ENCODE results near the gene ZNF354C. TPM values are rescaled to one million over a fixed set of nuclear protein-coding genes. Genes with fewer than 3 reads are reported as not detected.

Gene ZNF354C
- total and polyA plus RNA-seq, 2 of the 4 experiments (the other 2 are of a cell fraction) = 1.9 to 5.6 TPM

- no peak overlapping the region for H3K27ac ChIP-seq (ENCODE audit: insufficient read depth, low read length)
- no peaks in the 10 kb centered on the region for H4K20me1 ChIP-seq (ENCODE audit: insufficient read depth, low read length)
- H3K4me2 ChIP-seq (ENCODE audit: low read depth, low read length) = no peak overlapping the region
- H2BK15ac ChIP-seq (ENCODE audit: low read depth, low read length) = no peak overlapping the region
- H3K4me1 ChIP-seq (ENCODE audit: control insufficient read depth, insufficient read depth, low read length) = no peaks in the 10 kb centered on the region
- 94% methylated on average over 22 of the region's 43 CpGs; no CpG with 5 or more reads in 1 of the 2 experiments for WGBS, 2 experiments (ENCODE audit: extremely low coverage in 2 of 2, insufficient read length in 1 of 2)
- in situ Hi-C loops (cut with MboI; ENCODE audit: low sequenced_read_pairs) (no loop called here), dilution Hi-C loops (cut with HindIII; ENCODE audit: low sequenced_read_pairs, unreplicated experiment) (no loop called here), intact Hi-C loops (cut with micrococcal nuclease) (no loop called here)
- H4K91ac ChIP-seq (ENCODE audit: insufficient read depth, low read depth, low read length) = no peak overlapping the region
- no peak overlapping the region for H3K18ac ChIP-seq (ENCODE audit: low read depth, low read length)
- TF ChIP-seq MAFK (IDR thresholded peaks at IDR 0.05; ENCODE audit: low read depth, low read length) (no peak), FOS (IDR thresholded peaks at IDR 0.05; ENCODE audit: low read depth, low read length) (no peak), RCOR1 (IDR thresholded peaks at IDR 0.05; ENCODE audit: insufficient replicate concordance, low read length) (no peak), ELK1 (IDR thresholded peaks at IDR 0.05; ENCODE audit: borderline replicate concordance, low read depth, low read length) (no peak), SMC3 (IDR thresholded peaks at IDR 0.05; ENCODE audit: low read depth, low read length) (no peak), CTCF (conservative IDR thresholded peaks at IDR 0.05; ENCODE audit: low read depth, low read length) (no peak)
- H3K4ac ChIP-seq (ENCODE audit: low read depth, low read length) = no peak overlapping the region
- H3K9me1 ChIP-seq (ENCODE audit: insufficient read depth, low read length) = no peaks in the 10 kb centered on the region
- H4K8ac ChIP-seq (ENCODE audit: low read depth in 2 of 2, low read length in 2 of 2) = no peak overlapping the region
- no peak overlapping the region for H2BK20ac ChIP-seq (ENCODE audit: low read depth, low read length)
- no peak overlapping the region for H3K9ac ChIP-seq (ENCODE audit: low read depth, low read length)
- H3K56ac ChIP-seq (ENCODE audit: extremely low read depth, insufficient read depth, low read length) = no peak overlapping the region
- H2AK9ac ChIP-seq (replicated peaks; ENCODE audit: low read depth, low read length, poor library complexity) = no peak overlapping the region
- H3K79me1 ChIP-seq (ENCODE audit: low read depth in 1 of 2, low read length in 2 of 2) = no peaks in the 10 kb centered on the region
- H2BK5ac ChIP-seq (ENCODE audit: low read depth, low read length, poor library complexity, severe bottlenecking) = no peak overlapping the region
- no peak overlapping the region for H3K23ac ChIP-seq (ENCODE audit: low read depth, low read length)
- ATAC-seq (ENCODE audit: low read depth) (no peak), DNase-seq (no peak)
- BruUV-seq (replicated peaks) = no TSS peak
- H3K14ac ChIP-seq (replicated peaks; ENCODE audit: low read depth, low read length) = no peak overlapping the region
- H3K4me3 ChIP-seq (ENCODE audit: insufficient read depth, low read depth, low read length) = no peak overlapping the region
- no peaks in the 10 kb centered on the region for H3K27me3 ChIP-seq (ENCODE audit: control insufficient read depth, insufficient read depth, low read length)
- ChIA-PET CTCF (interaction anchor here (0.6 kb wide), 1 partner anchor 18 kb away, joined by 4 read pairs; no protein-coding TSS in a partner anchor), POLR2A (ENCODE audit: unreplicated experiment) (no interaction called here)
- no peak overlapping the region for H2AK5ac ChIP-seq (ENCODE audit: low read depth, low read length)
- H2BK120ac ChIP-seq (ENCODE audit: low read depth, low read length) = no peak overlapping the region
- no peaks in the 10 kb centered on the region; the same call in 1 of the 2 replicates for H3K9me3 ChIP-seq (ENCODE audit: control insufficient read depth, insufficient read depth, low read length)
- no peak overlapping the region for H2AFZ ChIP-seq (replicated peaks; ENCODE audit: low read length, poor library complexity)
- no peak overlapping the region for H4K5ac ChIP-seq (ENCODE audit: low read depth, low read length)
- peaks cover 48% of the 10 kb centered on the region for H3K36me3 ChIP-seq (ENCODE audit: control insufficient read depth, insufficient read depth, low read length)
These were observed 64.9 kb downstream of the ZNF354C start for GRCh38 chr5:179124853-179125788.
